GM12891 (cell line): ENCODE data around the gene RNF169.

Source experiments
- POLR2A ChIP-seq: IDR thresholded peaks from 2 replicates; pipeline ENCODE4 v1.6.1; 2011; ENCODE audit warnings: low read depth, low read length, control low read depth
- POLR2AphosphoS5 ChIP-seq: IDR thresholded peaks from 2 replicates; pipeline ENCODE4 v1.6.1; 2011; ENCODE audit warnings: low read depth, low read length, control low read depth
- TAF1 ChIP-seq: IDR thresholded peaks from 2 replicates; pipeline ENCODE4 v1.6.1; 2011; ENCODE audit warnings: low read depth, low read length, control low read depth

GRCh38 chr11:74766905-74767304, 18.3 kb downstream of the RNF169 start:
- TF ChIP-seq POLR2A (no peak), POLR2AphosphoS5 (no peak), TAF1 (no peak)
